H9 (cell line): ENCODE results near the gene ARL8A. TPM values are rescaled to one million over a fixed set of nuclear protein-coding genes. Genes with fewer than 3 reads are reported as not detected.

Experiments
- DNase-seq: peaks from one replicate; pipeline ENCODE4 v3.0.0-alpha.2; 2017
- H2AFZ ChIP-seq: one replicate; pipeline ENCODE4 v1.6.1; 2013; ENCODE audit warnings: mild to moderate bottlenecking, low read length, control low read depth, moderate library complexity
- H2AK5ac ChIP-seq: 2 replicates; pipeline ENCODE4 v1.6.1; 2013; ENCODE audit warnings: low read length, control low read depth, mixed read lengths; ENCODE audit not compliant: insufficient read length
- H2BK120ac ChIP-seq: one replicate; pipeline ENCODE4 v1.6.1; 2013; ENCODE audit warnings: low read depth, mild to moderate bottlenecking, low read length, control low read depth, inconsistent platforms; ENCODE audit not compliant: poor library complexity, severe bottlenecking
- H2BK12ac ChIP-seq: 2 replicates; pipeline ENCODE4 v1.6.1; 2013; ENCODE audit warnings: low read length, control low read depth, mixed read lengths, low read depth; ENCODE audit not compliant: insufficient read length
- H2BK15ac ChIP-seq: 2 replicates; pipeline ENCODE4 v1.6.1; 2013; ENCODE audit warnings: low read depth, low read length, control low read depth
- H2BK20ac ChIP-seq: one replicate; pipeline ENCODE4 v1.6.1; 2013; ENCODE audit warnings: low read depth, mild to moderate bottlenecking, low read length, control low read depth, inconsistent platforms; ENCODE audit not compliant: poor library complexity, severe bottlenecking
- H2BK5ac ChIP-seq: 2 replicates; pipeline ENCODE4 v1.6.1; 2013; ENCODE audit warnings: low read length, control low read depth, mixed read lengths; ENCODE audit not compliant: insufficient read length
- H3K14ac ChIP-seq: 2 replicates; pipeline ENCODE4 v1.6.1; 2013; ENCODE audit warnings: low read length, control low read depth; ENCODE audit not compliant: insufficient read depth
- H3K18ac ChIP-seq: 2 replicates; pipeline ENCODE4 v1.6.1; 2013; ENCODE audit warnings: low read depth, mild to moderate bottlenecking, mixed read lengths, low read length, control low read depth; ENCODE audit not compliant: insufficient read length
- H3K23ac ChIP-seq: 2 replicates; pipeline ENCODE4 v1.6.1; 2013; ENCODE audit warnings: low read length, control low read depth, mixed read lengths, low read depth; ENCODE audit not compliant: insufficient read length
- H3K23me2 ChIP-seq: 2 replicates; pipeline ENCODE4 v1.6.1; 2013; ENCODE audit warnings: low read depth, mild to moderate bottlenecking, mixed read lengths, low read length, control low read depth; ENCODE audit not compliant: insufficient read length, poor library complexity, severe bottlenecking
- H3K27ac ChIP-seq: 2 replicates; pipeline ENCODE4 v1.5.1; 2013; ENCODE audit warnings: low read length, control low read depth, mixed read lengths, low read depth; ENCODE audit not compliant: insufficient read length
- H3K27me3 ChIP-seq: 2 replicates; pipeline ENCODE4 v1.6.1; 2013; ENCODE audit warnings: low read length, control low read depth, inconsistent platforms; ENCODE audit not compliant: insufficient read depth
- H3K4ac ChIP-seq: 2 replicates; pipeline ENCODE4 v1.6.1; 2013; ENCODE audit warnings: low read depth, mild to moderate bottlenecking, control low read depth, inconsistent platforms, low read length, moderate library complexity
- H3K4me1 ChIP-seq: 2 replicates; pipeline ENCODE4 v1.6.1; 2013; ENCODE audit warnings: low read length, control low read depth, inconsistent platforms; ENCODE audit not compliant: insufficient read depth
- H3K4me2 ChIP-seq: 2 replicates; pipeline ENCODE4 v1.6.1; 2013; ENCODE audit warnings: low read length, control low read depth, mixed read lengths; ENCODE audit not compliant: insufficient read length, insufficient read depth
- H3K56ac ChIP-seq: 2 replicates; pipeline ENCODE4 v1.6.1; 2013; ENCODE audit warnings: low read depth, mild to moderate bottlenecking, mixed read lengths, low read length, control low read depth; ENCODE audit not compliant: insufficient read length
- H3K79me1 ChIP-seq: 2 replicates; pipeline ENCODE4 v1.6.1; 2013; ENCODE audit warnings: low read depth, mild to moderate bottlenecking, moderate library complexity, low read length, control low read depth, inconsistent platforms; ENCODE audit not compliant: insufficient read depth, poor library complexity, severe bottlenecking
- H3K79me2 ChIP-seq: 2 replicates; pipeline ENCODE4 v1.6.1; 2013; ENCODE audit warnings: low read length, control low read depth, inconsistent platforms; ENCODE audit not compliant: insufficient read depth
- H3K9ac ChIP-seq: 2 replicates; pipeline ENCODE4 v1.6.1; 2013; ENCODE audit warnings: low read length, control low read depth, mixed read lengths; ENCODE audit not compliant: insufficient read length; ENCODE audit errors: extremely low read depth
- H3K9me3 ChIP-seq: one replicate; pipeline ENCODE4 v1.6.1; 2013; ENCODE audit warnings: low read depth, low read length, inconsistent platforms; ENCODE audit not compliant: control insufficient read depth
- H3T11ph ChIP-seq: one replicate; pipeline ENCODE4 v1.6.1; 2013; ENCODE audit warnings: mild to moderate bottlenecking, low read length, control low read depth, inconsistent platforms
- H4K20me1 ChIP-seq: one replicate; pipeline ENCODE4 v1.6.1; 2013; ENCODE audit not compliant: control insufficient read depth, insufficient read length, insufficient read depth
- H4K5ac ChIP-seq: 2 replicates; pipeline ENCODE4 v1.6.1; 2013; ENCODE audit warnings: low read depth, mild to moderate bottlenecking, mixed read lengths, low read length, control low read depth; ENCODE audit not compliant: insufficient read length
- H4K8ac ChIP-seq: replicated peaks from 2 replicates; pipeline ENCODE4 v1.6.1; 2013; ENCODE audit warnings: low read length, control low read depth, mixed read lengths, low read depth; ENCODE audit not compliant: insufficient read length
- H4K91ac ChIP-seq: 2 replicates; pipeline ENCODE4 v1.6.1; 2013; ENCODE audit warnings: low read depth, mild to moderate bottlenecking, moderate library complexity, mixed read lengths, low read length, control low read depth; ENCODE audit not compliant: insufficient read length
- H3K27ac Mint-ChIP-seq, 3 experiments: 2 replicates in 2 of 3; 3 replicates in 1 of 3; pipeline ENCODE4 v1.8.0; 2020 to 2021; ENCODE audit warnings: mixed read lengths in 3 of 3, mild to moderate bottlenecking in 1 of 3, moderate library complexity in 1 of 3
- H3K27me3 Mint-ChIP-seq: 2 replicates; pipeline ENCODE4 v1.8.0; 2021; ENCODE audit warnings: low read depth, mild to moderate bottlenecking, moderate library complexity, mixed read lengths
- H3K36me3 Mint-ChIP-seq, 3 experiments: 2 replicates in 2 of 3; 3 replicates in 1 of 3; pipeline ENCODE4 v1.8.0; 2020 to 2021; ENCODE audit warnings: low read depth in 3 of 3, mixed read lengths in 3 of 3; ENCODE audit not compliant: insufficient read depth in 1 of 3
- H3K4me1 Mint-ChIP-seq, 2 experiments: 2 replicates each; pipeline ENCODE4 v1.8.0; 2020; ENCODE audit warnings: mixed read lengths in 2 of 2
- H3K4me3 Mint-ChIP-seq, 2 experiments: 2 replicates in 1 of 2; 3 replicates in 1 of 2; pipeline ENCODE4 v1.8.0; 2020 to 2021; ENCODE audit warnings: mild to moderate bottlenecking in 2 of 2, mixed read lengths in 2 of 2, moderate library complexity in 1 of 2
- H3K9me3 Mint-ChIP-seq, 2 experiments: 2 replicates in 1 of 2; 3 replicates in 1 of 2; pipeline ENCODE4 v1.8.0; 2020; ENCODE audit warnings: mild to moderate bottlenecking in 2 of 2, mixed read lengths in 2 of 2, moderate library complexity in 1 of 2
- WGBS: extraction: QIAGEN DNeasy Blood & Tissue Kit; methylation state at CpG from one replicate; pipeline ENCODE4 v1.1.7; 2013; ENCODE audit warnings: missing lambda C conversion rate, low lambda C conversion rate, mixed read lengths; ENCODE audit not compliant: insufficient read length; ENCODE audit errors: extremely low coverage; 5-methylcytosine and 5-hydroxymethylcytosine counted together
- total RNA-seq: library from RNA; stranded (reverse); gene quantifications from 2 replicates; pipeline ENCODE4 v1.2.1, GENCODE V29; 2021
- TF ChIP-seq, protein P1 (sequence below): fragments of 200-600 bp; sonication (generic); conservative IDR thresholded peaks from 3 replicates; pipeline ENCODE4 v1.8.0; 2021; ENCODE audit warnings: antibody characterized with exemption, mild to moderate bottlenecking

ARL8A gene
- total RNA-seq, 1 experiment from 2014 or later = 67.2 TPM

DNA sequence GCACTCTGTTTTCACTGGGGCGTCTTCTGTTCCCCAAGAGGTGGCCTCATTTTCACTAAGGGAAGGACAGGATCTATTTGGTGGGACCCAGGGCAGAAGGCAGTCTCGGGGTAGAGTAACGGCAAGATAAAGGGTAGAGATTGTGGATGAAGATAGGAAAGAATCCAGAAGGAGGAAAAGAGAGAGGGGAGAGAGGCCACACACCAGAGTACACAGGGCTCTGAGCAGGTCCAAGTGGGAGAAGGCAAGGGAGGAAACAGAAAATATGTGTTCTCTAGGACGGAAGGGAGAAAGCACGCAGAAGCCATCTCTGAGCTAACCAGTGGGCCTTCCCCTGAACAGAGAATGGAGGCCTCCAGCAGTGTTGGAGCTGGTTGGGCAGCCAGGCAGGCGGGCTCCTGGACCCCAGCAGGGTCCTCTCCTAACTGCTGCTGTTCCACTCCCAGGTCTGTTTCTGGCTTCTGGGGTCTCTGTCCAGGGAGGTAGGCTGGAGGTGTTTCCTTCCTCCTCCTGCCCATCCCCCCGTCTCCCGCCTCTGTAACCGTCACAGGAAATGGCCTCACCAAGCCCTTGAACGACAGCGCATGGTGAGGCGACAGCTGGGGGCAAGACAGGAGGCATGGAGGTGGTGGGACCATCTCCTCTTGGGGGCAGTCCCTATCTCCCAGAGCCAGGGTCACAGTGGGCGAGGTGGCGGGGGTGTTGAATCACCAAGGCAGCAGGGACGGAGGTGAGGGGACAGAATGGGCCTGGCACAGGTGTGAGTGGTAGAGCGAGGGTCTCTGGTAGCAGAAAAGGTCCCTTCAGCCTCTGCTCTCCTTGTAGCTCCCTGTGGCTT, 15.2 kb upstream of the ARL8A start:
- peak; percentile 32 for DNase-seq
- Mint-ChIP-seq H3K4me1 (peaks cover 30 to 49% of the 10 kb centered on the region in 2 experiments), H3K4me3 (no peak overlapping the region), H3K36me3 (no peaks in the 10 kb centered on the region; a peak in 1 of 7 replicates), H3K27ac (peak overlapping the region in 2 of 3 experiments; percentile 40 to 59; a peak in 3 of 7 replicates), H3K9me3 (no peaks in the 10 kb centered on the region), H3K27me3 (no peaks in the 10 kb centered on the region; the same call in 1 of the 2 replicates)
- H3K27me3 ChIP-seq = no peaks in the 10 kb centered on the region; the same call in 1 of the 2 replicates
- TF ChIP-seq, protein P1, sequence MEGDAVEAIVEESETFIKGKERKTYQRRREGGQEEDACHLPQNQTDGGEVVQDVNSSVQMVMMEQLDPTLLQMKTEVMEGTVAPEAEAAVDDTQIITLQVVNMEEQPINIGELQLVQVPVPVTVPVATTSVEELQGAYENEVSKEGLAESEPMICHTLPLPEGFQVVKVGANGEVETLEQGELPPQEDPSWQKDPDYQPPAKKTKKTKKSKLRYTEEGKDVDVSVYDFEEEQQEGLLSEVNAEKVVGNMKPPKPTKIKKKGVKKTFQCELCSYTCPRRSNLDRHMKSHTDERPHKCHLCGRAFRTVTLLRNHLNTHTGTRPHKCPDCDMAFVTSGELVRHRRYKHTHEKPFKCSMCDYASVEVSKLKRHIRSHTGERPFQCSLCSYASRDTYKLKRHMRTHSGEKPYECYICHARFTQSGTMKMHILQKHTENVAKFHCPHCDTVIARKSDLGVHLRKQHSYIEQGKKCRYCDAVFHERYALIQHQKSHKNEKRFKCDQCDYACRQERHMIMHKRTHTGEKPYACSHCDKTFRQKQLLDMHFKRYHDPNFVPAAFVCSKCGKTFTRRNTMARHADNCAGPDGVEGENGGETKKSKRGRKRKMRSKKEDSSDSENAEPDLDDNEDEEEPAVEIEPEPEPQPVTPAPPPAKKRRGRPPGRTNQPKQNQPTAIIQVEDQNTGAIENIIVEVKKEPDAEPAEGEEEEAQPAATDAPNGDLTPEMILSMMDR = no peak
- H4K5ac ChIP-seq = no peak overlapping the region
- H2BK20ac ChIP-seq = no peak overlapping the region
- no peaks in the 10 kb centered on the region for H3K79me1 ChIP-seq
- H3K4me2 ChIP-seq = no peak overlapping the region
- no peak overlapping the region for H4K8ac ChIP-seq
- H3K79me2 ChIP-seq = no peaks in the 10 kb centered on the region
- no peak overlapping the region for H3K4ac ChIP-seq
- H3K23me2 ChIP-seq = no peaks in the 10 kb centered on the region
- no peak overlapping the region; the same call in 1 of the 2 replicates for H3K14ac ChIP-seq
- no peak overlapping the region for H2BK120ac ChIP-seq
- no peak overlapping the region for H2AK5ac ChIP-seq
- H4K91ac ChIP-seq = no peak overlapping the region
- peaks cover 8% of the 10 kb centered on the region; the same call in 1 of the 2 replicates for H3K4me1 ChIP-seq
- H2BK12ac ChIP-seq = no peak overlapping the region
- no CpG with 5 or more reads among the region's 16 CpGs for WGBS
- H3K56ac ChIP-seq = no peak overlapping the region
- H2BK15ac ChIP-seq = no peak overlapping the region
- H4K20me1 ChIP-seq = no peaks in the 10 kb centered on the region
- no peak overlapping the region for H3K27ac ChIP-seq
- peak overlapping the region; percentile 21 for H3K18ac ChIP-seq
- no peak overlapping the region for H2AFZ ChIP-seq
- H3T11ph ChIP-seq = no peak overlapping the region
- no peak overlapping the region for H2BK5ac ChIP-seq
- no peak overlapping the region for H3K23ac ChIP-seq
- H3K9ac ChIP-seq = no peak overlapping the region
- no peaks in the 10 kb centered on the region for H3K9me3 ChIP-seq
